ENCODE results near the gene ITGB7.

ITGB7 gene

GRCh38 chr12:53230108-53230845 lies 23.2 kb upstream of the ITGB7 start:
- no peak for DNase-seq

DNA sequence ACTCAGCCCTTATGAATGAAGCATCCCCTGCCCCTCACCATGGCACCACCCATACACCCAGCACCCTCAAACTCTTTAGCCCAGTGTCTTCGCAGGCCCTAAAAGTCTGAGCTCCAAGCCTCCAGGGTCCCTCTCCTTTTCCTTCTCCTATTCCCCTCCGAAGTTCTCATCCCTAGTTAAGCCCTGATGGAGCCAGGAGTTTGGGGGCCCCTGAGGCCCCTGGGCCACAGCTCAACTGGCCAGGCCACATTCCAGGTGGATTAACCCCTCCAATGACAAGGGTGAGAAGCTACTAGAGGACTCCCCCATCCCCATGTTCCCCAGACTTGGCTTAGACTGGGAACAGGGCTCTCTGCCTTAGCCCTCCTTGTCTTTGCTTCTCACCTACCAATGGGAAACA lies 22.4 kb upstream of the ITGB7 start:
- no peak for DNase-seq

DNA sequence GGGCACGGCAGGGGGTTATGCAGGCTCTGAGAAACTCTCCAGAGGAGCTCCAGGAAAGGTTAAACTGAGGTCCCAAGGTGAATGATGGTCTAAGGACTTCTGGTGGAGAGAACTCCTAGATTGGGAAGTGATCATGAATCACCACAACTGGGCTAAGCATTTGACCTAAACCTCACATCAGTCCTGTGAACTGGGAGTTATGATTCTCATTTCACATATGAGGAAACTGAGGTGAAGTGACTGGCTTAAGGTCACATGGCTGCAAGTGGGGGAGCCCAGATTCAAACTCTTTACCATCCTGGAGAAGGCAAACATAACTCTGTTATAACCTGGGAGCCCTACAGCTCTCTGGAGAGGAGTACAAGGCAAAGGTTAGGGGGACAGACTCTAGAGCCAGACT lies 20.8 kb upstream of the ITGB7 start:
- peak in 3 of 4 experiments; percentile 53 to 55 (median 53) for DNase-seq

DNA sequence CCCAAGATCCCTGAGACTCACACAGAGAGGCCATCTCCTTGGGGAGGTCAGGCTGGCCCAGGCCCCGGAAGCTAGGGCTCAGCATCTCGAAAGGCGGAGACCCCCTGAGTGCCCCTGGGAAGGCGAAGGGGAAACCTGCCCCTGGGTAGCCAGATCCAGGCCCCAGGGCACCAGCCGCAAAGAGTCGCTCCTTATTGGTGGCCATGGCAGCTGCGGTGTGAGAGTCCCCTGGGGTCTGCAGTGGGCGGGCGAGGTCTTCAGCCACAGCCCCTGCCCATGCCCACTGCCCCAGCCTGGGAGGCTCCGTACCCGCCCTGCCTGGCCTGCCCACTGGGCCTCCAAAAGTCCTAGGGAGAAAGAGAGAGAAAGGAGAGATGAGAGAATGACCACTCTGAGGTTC lies 20.3 kb upstream of the ITGB7 start:
- no peak for DNase-seq

GRCh38 chr12:53226815-53227214 lies 19.8 kb upstream of the ITGB7 start:
- no peak for DNase-seq

- DNase-seq: no peak
Measured at GRCh38 chr12:53225635-53226424, 18.8 kb upstream of the ITGB7 start.

DNA sequence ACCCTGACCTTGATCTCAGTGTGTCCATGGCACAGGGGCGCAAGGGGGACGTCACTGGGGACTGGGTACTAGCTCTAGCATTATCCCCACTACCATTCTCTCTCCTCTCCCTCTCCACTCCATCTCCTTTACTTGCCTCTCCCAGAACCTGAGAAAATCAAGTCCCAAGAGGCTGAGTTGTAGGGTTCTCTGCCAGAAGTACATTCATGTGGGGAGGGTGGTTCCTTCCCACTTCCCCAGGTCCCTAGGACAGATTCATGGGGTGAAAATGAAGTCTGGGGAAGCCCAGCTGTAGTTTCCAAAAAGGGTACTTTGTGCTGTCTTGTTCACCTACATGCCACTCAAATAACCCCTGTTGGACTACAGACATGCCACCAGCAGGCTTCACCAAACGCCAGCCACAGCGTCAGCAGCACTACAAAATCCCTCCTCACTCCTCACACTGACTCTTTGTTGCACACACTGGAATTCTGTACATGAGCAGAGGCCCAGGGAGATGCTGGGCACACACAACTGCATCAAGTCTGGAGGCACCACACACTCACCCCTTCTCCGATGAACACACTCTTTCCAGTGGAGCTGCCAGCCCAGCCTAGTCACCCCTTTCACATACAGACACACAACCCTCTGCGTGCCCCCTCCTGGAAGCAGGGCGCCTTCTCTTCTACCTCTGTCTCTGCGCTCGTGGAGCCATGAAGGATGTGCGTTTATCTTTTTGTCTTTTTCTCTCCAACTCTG lies 18.0 kb upstream of the ITGB7 start:
- DNase-seq: no peak

DNA sequence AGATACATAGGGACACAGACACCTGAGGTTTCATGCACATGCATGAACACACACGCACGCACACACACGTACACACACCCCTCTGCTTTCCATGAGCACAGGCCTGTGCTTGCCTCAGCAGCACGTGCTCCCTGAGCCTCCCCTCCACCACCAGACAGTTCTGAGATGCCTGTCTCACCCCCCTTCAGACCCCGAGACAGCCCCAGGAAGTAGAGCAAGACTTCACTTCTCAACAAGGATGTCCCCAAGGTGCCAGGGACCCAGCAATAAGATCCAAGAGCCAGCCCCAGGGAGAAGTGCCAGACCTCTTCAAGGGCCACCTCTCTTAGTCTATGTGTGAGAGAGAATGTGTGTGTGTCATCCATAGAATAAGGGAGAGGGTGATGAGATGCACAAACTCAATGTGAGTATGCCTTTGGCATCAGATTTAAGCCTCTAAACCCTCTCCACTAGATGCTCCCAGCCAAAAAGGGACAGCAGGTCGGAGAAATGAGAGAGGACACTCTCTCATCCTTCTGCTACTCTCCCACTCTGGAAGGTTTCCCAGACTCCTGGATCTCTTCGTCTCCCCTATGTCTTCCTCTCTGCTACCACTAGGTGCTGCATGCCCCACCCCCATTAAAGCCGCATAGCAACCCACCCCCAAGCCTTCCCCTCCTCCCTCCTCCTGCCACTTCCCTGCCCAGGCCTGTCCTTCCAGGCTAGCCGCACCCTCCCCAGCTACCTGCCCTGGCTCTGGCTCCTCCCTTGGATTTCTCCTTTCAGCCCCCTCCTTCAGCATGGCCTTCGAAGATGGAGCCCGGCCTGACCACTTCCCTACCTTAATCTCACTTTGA lies 17.2 kb upstream of the ITGB7 start:
- DNase-seq: no peak

DNA sequence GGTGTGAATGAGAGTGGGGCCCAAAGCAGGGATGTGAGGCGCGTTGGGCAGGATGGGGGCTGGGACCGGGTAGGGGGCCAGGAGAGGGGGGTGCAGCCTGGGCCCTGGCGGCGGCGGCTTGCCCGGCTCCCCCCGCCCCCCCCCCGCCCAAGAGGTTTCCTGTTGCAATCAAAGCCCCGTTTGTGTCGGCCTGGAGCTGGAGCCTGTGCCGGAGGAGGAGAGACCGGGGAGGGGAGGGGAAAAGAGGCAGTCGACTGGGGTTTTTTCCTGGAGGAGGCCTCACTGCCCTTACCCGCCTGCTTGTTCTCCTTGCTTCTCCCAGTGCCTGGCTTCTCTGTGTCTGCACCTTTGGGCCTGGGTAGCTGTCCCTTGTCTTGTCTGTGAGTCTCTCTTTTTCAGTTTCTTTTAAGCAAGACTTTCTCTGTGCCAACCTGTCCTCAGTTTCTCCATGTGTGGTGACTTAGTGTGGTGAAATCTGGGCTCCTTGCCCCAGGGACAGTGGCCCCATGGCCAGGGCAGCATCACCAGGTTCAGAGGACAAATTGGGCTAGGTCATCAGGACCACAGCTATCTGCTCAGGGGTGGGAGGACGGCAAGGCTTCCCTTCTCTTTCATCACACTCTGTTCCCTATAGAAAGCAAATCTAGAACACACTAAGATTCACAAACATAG lies 16.5 kb upstream of the ITGB7 start:
- DNase-seq: peak in 3 of 4 experiments; percentile 40 to 64 (median 53)

GRCh38 chr12:53222806-53223261 lies 15.8 kb upstream of the ITGB7 start:
- DNase-seq: no peak

- DNase-seq: no peak
Measured at GRCh38 chr12:53222170-53222721, 15.2 kb upstream of the ITGB7 start.

GRCh38 chr12:53221203-53222080 lies 14.4 kb upstream of the ITGB7 start:
- peak; percentile 69 to 89 (median 76) for DNase-seq

DNA sequence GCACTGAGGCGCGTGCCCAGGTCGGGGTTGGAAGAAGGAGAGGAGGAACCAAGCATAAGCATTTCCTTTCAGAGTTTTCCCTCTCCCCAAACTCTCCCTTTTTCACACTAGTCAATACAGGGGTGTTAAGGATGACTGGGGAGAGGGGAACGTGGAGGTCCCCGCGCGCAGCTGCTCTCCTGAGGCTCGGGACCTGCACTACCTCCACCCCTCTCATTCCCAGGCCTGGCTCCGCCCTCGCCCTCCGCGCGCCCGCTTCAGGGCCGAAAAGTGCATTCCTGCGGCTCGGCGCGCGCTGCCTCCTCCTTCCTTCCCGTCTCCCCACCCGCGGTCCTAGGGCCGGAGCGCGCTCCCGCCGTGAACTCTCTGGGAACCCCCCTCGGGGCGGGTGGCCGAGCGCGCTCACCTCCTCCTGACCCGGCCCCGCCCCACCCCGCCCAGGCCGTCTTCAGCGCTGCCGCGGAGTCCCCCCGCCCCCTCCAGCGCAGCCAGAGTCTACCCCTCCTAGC lies 13.7 kb upstream of the ITGB7 start:
- peak; percentile 95 to 99 (median 98) for DNase-seq

DNA sequence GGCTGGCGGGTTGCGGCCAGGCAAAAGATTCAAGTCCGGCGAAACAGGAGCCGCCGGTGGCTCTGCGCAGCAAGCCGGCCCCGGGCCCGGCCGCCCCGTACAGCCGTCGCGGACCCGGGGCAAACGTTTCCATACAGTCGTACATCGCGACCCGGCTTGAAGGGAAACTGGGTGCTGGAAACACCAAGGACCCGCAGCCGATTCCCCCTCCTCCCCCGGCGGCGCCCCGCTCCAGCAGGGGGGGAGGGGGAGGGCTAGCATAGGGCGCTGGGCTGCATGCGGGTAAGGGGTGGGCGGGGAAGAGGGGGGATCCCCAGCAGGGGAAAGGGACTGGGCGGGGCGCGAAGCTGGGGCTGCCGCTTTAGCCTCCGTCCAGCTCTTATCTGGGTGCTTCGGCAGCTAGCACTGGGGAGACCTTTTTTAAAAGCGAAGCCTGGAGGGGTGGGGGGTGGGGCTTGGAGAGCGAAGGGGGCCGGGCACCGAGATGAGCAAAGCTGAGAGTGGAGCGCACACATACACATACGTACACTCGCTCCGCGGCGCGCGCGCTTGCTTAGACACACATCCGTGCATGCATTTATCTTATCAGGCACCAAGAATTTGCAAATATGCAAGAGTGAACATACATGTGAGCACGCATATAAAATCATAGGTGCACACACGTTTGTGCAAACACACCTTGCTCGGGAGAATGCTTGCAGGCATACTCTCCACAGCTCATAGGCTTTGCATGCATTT lies 13.1 kb upstream of the ITGB7 start:
- DNase-seq: peak; percentile 79 to 89 (median 82)

- DNase-seq: peak; percentile 92 to 99 (median 94)
Measured at GRCh38 chr12:53219292-53219955, 12.4 kb upstream of the ITGB7 start.

- no peak for DNase-seq
Measured at GRCh38 chr12:53218551-53219291, 11.7 kb upstream of the ITGB7 start.

DNA sequence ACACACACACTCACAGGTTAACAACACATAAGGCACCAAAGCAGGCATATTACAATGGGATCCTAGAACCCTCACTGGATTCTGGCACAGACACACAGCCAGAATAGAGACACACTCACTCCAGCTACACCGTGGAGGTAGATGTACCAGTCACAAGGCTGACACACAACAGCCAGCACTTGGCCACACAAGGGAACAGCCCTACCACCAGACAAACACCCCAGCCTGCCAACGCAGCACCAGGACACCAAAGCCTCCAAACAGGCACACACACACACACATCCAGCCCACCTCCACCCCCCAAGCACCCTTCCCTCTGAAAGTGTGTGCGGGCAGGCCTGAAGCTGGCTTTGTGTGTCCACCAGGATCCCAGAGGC lies 10.9 kb upstream of the ITGB7 start:
- peak in 1 of 4 experiments; percentile 33 for DNase-seq
